ENCODE measurements around the gene SYNM. TPM values are rescaled to one million over a fixed set of nuclear protein-coding genes. Genes with fewer than 3 reads are reported as not detected.

SYNM gene
- total and polyA plus RNA-seq, 2 experiments from 2014 or later: 9.7 to 13.8 TPM

GRCh38 chr15:99177679-99178078 is 72.8 kb downstream of the SYNM start:
- WGBS (ENCODE audit: low lambda C conversion rate, missing lambda C conversion rate): 89% methylated on average over 2 of the region's 2 CpGs
- no peak for DNase-seq (ENCODE audit: low spot score)
- Histone ChIP-seq H3K9me2 (replicated peaks; ENCODE audit: insufficient read depth) (no peaks in the 10 kb centered on the region), H2AFZ (no peak overlapping the region), H3K4me3 (no peak overlapping the region), H3K4me2 (no peak overlapping the region), H4K20me1 (ENCODE audit: insufficient read depth, poor library complexity, severe bottlenecking) (no peaks in the 10 kb centered on the region), H3K36me3 (replicated peaks; ENCODE audit: insufficient read depth, low read depth) (no peaks in the 10 kb centered on the region), H3K27me3 (no peaks in the 10 kb centered on the region), H3K79me2 (no peaks in the 10 kb centered on the region), H3K9me3 (ENCODE audit: low read depth) (no peaks in the 10 kb centered on the region), H3K4me1 (ENCODE audit: insufficient read depth) (peaks cover 20% of the 10 kb centered on the region), H3K27ac (no peak overlapping the region)
- no peak for TF ChIP-seq EZH2phosphoT487 (IDR thresholded peaks at IDR 0.05; ENCODE audit: low read depth, severe bottlenecking, unreplicated experiment)
- TF ChIP-seq EZH2 (IDR thresholded peaks at IDR 0.05; ENCODE audit: borderline replicate concordance): no peak
- TF ChIP-seq CTCF (IDR thresholded peaks at IDR 0.05; ENCODE audit: poor library complexity): no peak

GRCh38 chr15:99180086-99180963 is 75.4 kb downstream of the SYNM start:
- TF ChIP-seq CTCF (IDR thresholded peaks at IDR 0.05; ENCODE audit: poor library complexity): no peak
- no peak for TF ChIP-seq EZH2 (IDR thresholded peaks at IDR 0.05; ENCODE audit: borderline replicate concordance)
- no peak for TF ChIP-seq EZH2phosphoT487 (IDR thresholded peaks at IDR 0.05; ENCODE audit: low read depth, severe bottlenecking, unreplicated experiment)
- Histone ChIP-seq H2AFZ (no peak overlapping the region), H4K20me1 (ENCODE audit: insufficient read depth, poor library complexity, severe bottlenecking) (no peaks in the 10 kb centered on the region), H3K9me3 (ENCODE audit: low read depth) (no peaks in the 10 kb centered on the region), H3K4me3 (no peak overlapping the region), H3K9me2 (replicated peaks; ENCODE audit: insufficient read depth) (no peaks in the 10 kb centered on the region), H3K4me2 (no peak overlapping the region), H3K27me3 (no peaks in the 10 kb centered on the region), H3K79me2 (no peaks in the 10 kb centered on the region), H3K27ac (peak overlapping the region; percentile 33), H3K4me1 (ENCODE audit: insufficient read depth) (peaks cover 17% of the 10 kb centered on the region), H3K36me3 (replicated peaks; ENCODE audit: insufficient read depth, low read depth) (no peaks in the 10 kb centered on the region)
- DNase-seq (ENCODE audit: low spot score): no peak
- 66% methylated on average over 3 of the region's 3 CpGs for WGBS (ENCODE audit: low lambda C conversion rate, missing lambda C conversion rate)

GRCh38 chr15:99180964-99181306 is 76.1 kb downstream of the SYNM start:
- no peak overlapping the region for H3K4me3 ChIP-seq
- no peak overlapping the region for H2AFZ ChIP-seq
- H3K4me1 ChIP-seq (ENCODE audit: insufficient read depth): peaks cover 16% of the 10 kb centered on the region
- H3K9me2 ChIP-seq (replicated peaks; ENCODE audit: insufficient read depth): no peaks in the 10 kb centered on the region
- no peak overlapping the region for H3K4me2 ChIP-seq
- H3K27me3 ChIP-seq: no peaks in the 10 kb centered on the region
- H3K79me2 ChIP-seq: no peaks in the 10 kb centered on the region
- DNase-seq (ENCODE audit: low spot score): no peak
- H3K9me3 ChIP-seq (ENCODE audit: low read depth): no peaks in the 10 kb centered on the region
- TF ChIP-seq CTCF (IDR thresholded peaks at IDR 0.05; ENCODE audit: poor library complexity): no peak
- TF ChIP-seq EZH2 (IDR thresholded peaks at IDR 0.05; ENCODE audit: borderline replicate concordance): no peak
- no peak for TF ChIP-seq EZH2phosphoT487 (IDR thresholded peaks at IDR 0.05; ENCODE audit: low read depth, severe bottlenecking, unreplicated experiment)
- 80% methylated on average over 2 of the region's 2 CpGs for WGBS (ENCODE audit: low lambda C conversion rate, missing lambda C conversion rate)
- no peaks in the 10 kb centered on the region for H4K20me1 ChIP-seq (ENCODE audit: insufficient read depth, poor library complexity, severe bottlenecking)
- no peaks in the 10 kb centered on the region for H3K36me3 ChIP-seq (replicated peaks; ENCODE audit: insufficient read depth, low read depth)
- H3K27ac ChIP-seq: peak overlapping the region; percentile 33

Data from hepatocyte (in vitro differentiated cells).